Peyer's patch (tissue), 4 donors: Measurements from ENCODE around the gene SLC51B. TPM values are rescaled to one million over a fixed set of nuclear protein-coding genes. Genes with fewer than 3 reads are reported as not detected.

Experiments
- DNase-seq, 3 donors: peaks; one replicate each; pipeline ENCODE4 v3.0.0-alpha.2; 2017 to 2019
- H3K27ac ChIP-seq, 4 donors: fragments of 200-600 bp; sonication (generic); one replicate each; pipeline ENCODE4 v1.5.1; 2016 to 2019
- H3K27me3 ChIP-seq, 2 donors: fragments of 200-600 bp; sonication (generic); one replicate each; pipeline ENCODE4 v1.5.1; 2019
- H3K36me3 ChIP-seq, 3 donors: fragments of 200-600 bp; sonication (generic); one replicate each; pipeline ENCODE4 v1.5.1; 2016 to 2019
- H3K4me1 ChIP-seq, 4 donors: fragments of 200-600 bp; sonication (generic); one replicate each; pipeline ENCODE4 v1.5.1; 2016 to 2019
- H3K4me3 ChIP-seq, 4 donors: fragments of 200-600 bp; sonication (generic); 1 replicate in 3 of 4; 2 replicates in 1 of 4; pipeline ENCODE4 v1.5.1; 2016 to 2019; ENCODE audit warnings: mild to moderate bottlenecking in 1 of 4
- H3K9me3 ChIP-seq, 4 donors: fragments of 200-600 bp; sonication (generic); one replicate each; pipeline ENCODE4 v1.5.1; 2016 to 2019; ENCODE audit warnings: mild to moderate bottlenecking in 1 of 4
- POLR2A ChIP-seq, 2 donors: fragments of 450-650 bp; IDR thresholded peaks; one replicate each; pipeline ENCODE4 v1.5.1; 2017; ENCODE audit warnings: antibody characterized with exemption in 2 of 2, mild to moderate bottlenecking in 2 of 2, moderate library complexity in 2 of 2
- total RNA-seq, 4 donors: library from RNA; depleted of rRNA; stranded (reverse); fragments of >200 nt; gene quantifications; one replicate each; pipeline ENCODE4 v1.1.0, GENCODE V29; 2016
- TF ChIP-seq, protein P1 (sequence below), 6 experiments: fragments of 450-650 bp in 4 of 6; fragments of 200-600 bp in 2 of 6; sonication (generic) in 1 of 6; IDR thresholded peaks; one replicate each; pipeline ENCODE4 v1.5.1; 2017 to 2019; ENCODE audit warnings: antibody characterized with exemption in 6 of 6, mild to moderate bottlenecking in 3 of 6, moderate library complexity in 1 of 6

The SLC51B gene
- total RNA-seq, 4 donors from 2014 or later, result 4.1 to 374 (median 196) TPM

DNA sequence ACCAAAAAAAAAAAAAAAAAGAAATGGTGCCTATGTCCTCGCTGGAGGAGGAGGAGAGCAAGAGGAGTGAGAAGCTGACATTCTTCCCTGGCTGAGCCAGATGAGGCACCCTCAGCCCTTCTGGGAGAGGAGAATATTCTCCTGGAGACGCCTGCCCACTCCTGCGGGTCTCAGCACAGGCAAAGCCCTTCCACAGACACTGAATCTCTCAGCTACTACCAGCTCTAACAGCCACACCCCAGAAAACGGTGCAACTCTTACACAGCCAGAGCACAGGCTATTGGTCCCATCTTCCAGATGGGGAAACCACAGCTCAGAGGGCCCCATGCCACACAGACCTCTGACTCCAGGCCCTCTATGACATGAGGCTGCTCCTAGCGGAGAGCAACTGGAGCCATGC is 16.9 kb downstream of the SLC51B start:
- TF ChIP-seq POLR2A (IDR thresholded peaks at IDR 0.05), result no peak
- TF ChIP-seq, protein P1, sequence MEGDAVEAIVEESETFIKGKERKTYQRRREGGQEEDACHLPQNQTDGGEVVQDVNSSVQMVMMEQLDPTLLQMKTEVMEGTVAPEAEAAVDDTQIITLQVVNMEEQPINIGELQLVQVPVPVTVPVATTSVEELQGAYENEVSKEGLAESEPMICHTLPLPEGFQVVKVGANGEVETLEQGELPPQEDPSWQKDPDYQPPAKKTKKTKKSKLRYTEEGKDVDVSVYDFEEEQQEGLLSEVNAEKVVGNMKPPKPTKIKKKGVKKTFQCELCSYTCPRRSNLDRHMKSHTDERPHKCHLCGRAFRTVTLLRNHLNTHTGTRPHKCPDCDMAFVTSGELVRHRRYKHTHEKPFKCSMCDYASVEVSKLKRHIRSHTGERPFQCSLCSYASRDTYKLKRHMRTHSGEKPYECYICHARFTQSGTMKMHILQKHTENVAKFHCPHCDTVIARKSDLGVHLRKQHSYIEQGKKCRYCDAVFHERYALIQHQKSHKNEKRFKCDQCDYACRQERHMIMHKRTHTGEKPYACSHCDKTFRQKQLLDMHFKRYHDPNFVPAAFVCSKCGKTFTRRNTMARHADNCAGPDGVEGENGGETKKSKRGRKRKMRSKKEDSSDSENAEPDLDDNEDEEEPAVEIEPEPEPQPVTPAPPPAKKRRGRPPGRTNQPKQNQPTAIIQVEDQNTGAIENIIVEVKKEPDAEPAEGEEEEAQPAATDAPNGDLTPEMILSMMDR (IDR thresholded peaks at IDR 0.05), result no peak
- no peak overlapping the region for H3K4me3 ChIP-seq
- no peaks in the 10 kb centered on the region for H3K9me3 ChIP-seq
- peaks cover 0 to 12% (median 2%) of the 10 kb centered on the region in 4 donors for H3K4me1 ChIP-seq
- peaks cover 0 to under 1% of the 10 kb centered on the region in 2 donors for H3K27me3 ChIP-seq
- peak overlapping the region in 1 of 4 donors; percentile 22 for H3K27ac ChIP-seq
- no peaks in the 10 kb centered on the region for H3K36me3 ChIP-seq
- no peak for DNase-seq

DNA sequence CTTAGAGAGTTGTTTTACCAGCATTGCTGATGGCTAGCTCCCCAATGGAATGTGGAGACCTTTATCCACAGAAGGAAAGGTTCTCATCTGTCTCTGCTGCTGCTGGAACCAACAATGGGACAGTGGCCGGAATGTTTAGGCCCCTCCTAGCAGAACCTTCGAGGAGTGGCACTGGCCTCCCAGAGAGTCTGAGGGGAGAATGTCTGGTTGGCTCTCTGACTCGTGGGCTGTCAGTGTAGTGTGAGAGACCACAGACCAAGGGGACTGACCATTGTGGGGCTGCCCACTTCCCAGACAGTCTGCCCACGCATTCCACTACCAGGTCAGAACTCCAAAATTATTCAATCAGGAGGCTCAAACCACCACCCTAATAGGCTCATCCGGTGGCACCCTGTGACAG is 17.5 kb downstream of the SLC51B start:
- no peaks in the 10 kb centered on the region for H3K36me3 ChIP-seq
- no peak for TF ChIP-seq POLR2A (IDR thresholded peaks at IDR 0.05)
- H3K27ac ChIP-seq, result peak overlapping the region in 2 of 4 donors; percentile 16 to 22
- peaks cover 0 to 7% of the 10 kb centered on the region in 2 donors for H3K27me3 ChIP-seq
- peaks cover 0 to 18% (median under 1%) of the 10 kb centered on the region in 4 donors for H3K4me1 ChIP-seq
- no peak overlapping the region for H3K4me3 ChIP-seq
- DNase-seq, result no peak
- no peaks in the 10 kb centered on the region for H3K9me3 ChIP-seq

DNA sequence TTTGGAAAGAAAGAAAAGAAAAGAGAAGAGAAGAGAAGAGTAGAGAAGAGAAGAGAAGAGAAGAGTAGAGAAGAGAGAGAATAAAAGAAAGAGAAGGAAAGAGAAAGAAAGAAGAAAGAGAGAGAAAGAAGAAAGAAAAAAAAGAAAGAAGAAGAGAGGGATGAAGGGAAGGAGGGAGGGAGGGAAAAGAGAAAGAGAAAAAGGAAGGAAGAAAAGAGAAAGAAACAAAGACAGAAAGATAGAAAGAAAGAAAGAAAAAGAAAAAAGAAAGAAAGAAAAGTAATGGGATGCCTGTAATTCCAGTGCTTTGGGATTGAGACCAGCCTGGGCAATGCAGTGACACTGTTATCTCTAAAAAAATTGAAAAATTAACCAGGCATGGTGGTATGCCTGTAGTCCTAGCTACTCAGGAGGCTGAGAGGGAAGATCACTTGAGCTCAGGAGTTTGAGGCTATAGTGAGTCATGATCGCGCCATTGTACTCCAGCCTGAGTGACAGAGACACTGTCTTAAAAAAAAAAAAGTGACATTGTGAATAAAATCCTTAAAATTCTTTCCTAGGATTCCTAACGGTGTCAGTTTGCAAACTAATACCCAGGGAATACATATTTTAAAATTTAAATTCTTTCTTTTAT is 20.9 kb downstream of the SLC51B start:
- TF ChIP-seq, protein P1 (IDR thresholded peaks at IDR 0.05), result no peak
- no peak for TF ChIP-seq POLR2A (IDR thresholded peaks at IDR 0.05)
- no peak for DNase-seq
- Histone ChIP-seq H3K4me3 (peak overlapping the region in 3 of 4 donors; percentile 26 to 46 (median 29)), H3K36me3 (no peaks in the 10 kb centered on the region), H3K4me1 (peaks cover 0 to 23% (median 0%) of the 10 kb centered on the region in 4 donors), H3K9me3 (no peaks in the 10 kb centered on the region), H3K27me3 (peaks cover 0 to 9% of the 10 kb centered on the region in 2 donors), H3K27ac (peak overlapping the region in 1 of 4 donors; percentile 74)

DNA sequence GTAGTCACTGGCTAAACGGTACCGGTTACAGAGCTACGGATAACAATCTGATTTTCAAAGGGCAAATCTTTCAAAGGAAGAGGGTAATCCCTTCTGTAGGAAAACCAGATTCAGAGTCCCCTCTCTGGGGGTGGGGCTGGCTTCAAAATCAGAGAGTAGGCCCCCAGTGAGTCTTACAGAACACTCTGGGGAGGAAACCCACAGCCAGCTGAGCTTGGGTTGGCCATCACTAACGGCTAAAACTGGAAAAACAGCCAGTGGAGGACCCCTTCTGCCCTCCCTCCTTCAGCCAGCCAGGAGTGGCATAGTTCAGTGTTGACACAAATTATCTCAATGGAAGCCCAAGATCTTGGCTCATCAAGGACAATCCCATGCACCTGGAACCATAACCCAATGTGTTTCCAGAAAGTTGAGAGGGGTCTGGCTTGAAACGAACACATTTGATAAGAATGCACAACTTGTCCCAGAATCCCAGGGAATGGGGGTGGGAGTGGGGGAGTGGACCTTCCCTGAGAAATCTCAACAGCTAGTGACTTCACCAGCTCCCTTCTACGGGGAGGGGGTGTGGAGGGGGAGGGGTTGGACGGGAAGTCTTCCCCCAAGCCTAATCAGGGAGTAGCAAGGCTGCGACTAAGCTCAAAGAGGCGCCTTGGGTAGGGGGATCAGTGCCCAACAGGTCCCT is 21.6 kb downstream of the SLC51B start:
- Histone ChIP-seq H3K9me3 (no peaks in the 10 kb centered on the region), H3K4me3 (peak overlapping the region; percentile 29 to 67 (median 42)), H3K36me3 (no peaks in the 10 kb centered on the region), H3K4me1 (peaks cover 0 to 26% (median 0%) of the 10 kb centered on the region in 4 donors), H3K27me3 (peaks cover 0 to 9% of the 10 kb centered on the region in 2 donors), H3K27ac (peak overlapping the region; percentile 62 to 80 (median 74))
- no peak for DNase-seq
- TF ChIP-seq, protein P1 (IDR thresholded peaks at IDR 0.05), result no peak
- no peak for TF ChIP-seq POLR2A (IDR thresholded peaks at IDR 0.05)

DNA sequence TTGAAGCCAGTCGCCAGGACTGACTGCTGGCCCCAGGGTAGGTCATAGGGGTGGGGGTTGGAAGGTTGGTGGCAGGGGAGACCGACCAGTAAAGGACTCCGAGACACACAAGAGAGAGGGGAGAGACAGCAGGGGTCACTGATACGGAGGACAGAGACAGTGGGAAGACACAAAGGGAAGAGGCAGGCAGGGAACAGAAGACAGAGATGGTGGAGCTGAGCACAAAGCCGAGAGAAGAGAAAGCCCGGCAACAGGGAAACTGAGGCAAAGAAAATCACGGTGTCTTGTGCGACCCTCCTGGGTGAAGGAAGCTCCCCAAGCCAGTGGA is 22.1 kb downstream of the SLC51B start:
- Histone ChIP-seq H3K27me3 (peaks cover 0 to 9% of the 10 kb centered on the region in 2 donors), H3K36me3 (no peaks in the 10 kb centered on the region), H3K9me3 (no peaks in the 10 kb centered on the region), H3K4me1 (peaks cover 0 to 31% (median 0%) of the 10 kb centered on the region in 4 donors), H3K4me3 (peak overlapping the region; percentile 29 to 67 (median 42)), H3K27ac (peak overlapping the region; percentile 62 to 80 (median 74))
- no peak for DNase-seq
- TF ChIP-seq, protein P1 (IDR thresholded peaks at IDR 0.05), result no peak
- no peak for TF ChIP-seq POLR2A (IDR thresholded peaks at IDR 0.05)
